Pancreas (tissue), 10 donors: ENCODE results near the gene VAT1. TPM values are rescaled to one million over a fixed set of nuclear protein-coding genes. Genes with fewer than 3 reads are reported as not detected.

Experiments
- ATAC-seq, 4 donors: fragments of 200-7000 bp; cut with Tn5 transposase; one replicate each; pipeline versions ENCODE4 v1.8.0 to v1.9.1; 2020; ENCODE audit warnings: mild to moderate bottlenecking in 4 of 4, moderate library complexity in 4 of 4
- DNase-seq, 6 donors: peaks; one replicate each; pipeline ENCODE4 v3.0.0-alpha.2; 2020
- FAIRE-seq: peaks from 2 replicates; lab custom pipeline; 2012; peaks lifted over from hg19 to GRCh38; lab: Jason Lieb, UNC
- H3K27ac ChIP-seq, 4 donors: fragments of 200-600 bp; sonication (generic); 1 replicate in 3 of 4; 2 replicates in 1 of 4; pipeline versions ENCODE4 v1.5.0 to v1.8.0; 2020
- H3K27me3 ChIP-seq, 4 donors: fragments of 200-600 bp; one replicate each; pipeline ENCODE4 v1.8.0; 2021
- H3K36me3 ChIP-seq, 3 donors: fragments of 200-600 bp; sonication (generic) in 1 of 3; one replicate each; pipeline versions ENCODE4 v1.5.0 to v1.8.0; 2020 to 2021
- H3K4me1 ChIP-seq, 3 donors: fragments of 200-600 bp; one replicate each; pipeline ENCODE4 v1.8.0; 2021
- H3K4me3 ChIP-seq, 4 donors: fragments of 200-600 bp; sonication (generic) in 2 of 4; one replicate each; pipeline versions ENCODE4 v1.5.0 to v1.8.0; 2020 to 2021
- H3K9me3 ChIP-seq, 4 donors: fragments of 200-600 bp; one replicate each; pipeline ENCODE4 v1.8.0; 2021
- WGBS, 2 donors: extraction: QIAGEN DNeasy Blood & Tissue Kit; methylation state at CpG; one replicate each; pipeline ENCODE4 v1.1.7; 2013; 5-methylcytosine and 5-hydroxymethylcytosine counted together
- intact Hi-C, 3 donors: fragments of 100-400 bp; cut with DNase I; formaldehyde crosslinking; loops; one replicate each; pipeline versions ENCODE4 v1.11.1 to v1.14.2; 2022
- polyA plus RNA-seq, 2 donors: library from polyadenylated mRNA; stranded (reverse); fragments of 200-250 nt; gene quantifications; one replicate each; pipeline ENCODE4 v1.2.3, GENCODE V29; 2013
- total RNA-seq, 6 donors: library from RNA; stranded (reverse); fragmentation: NEBNext Ultra II Directional in 4 of 6; extraction: Animal tissue kit (Norgen Biotek cat#: 25700) in 4 of 6; gene quantifications; one replicate each; pipeline versions ENCODE4 v1.2.1 to v1.2.4, GENCODE V29; 2021 to 2023
- TF ChIP-seq, protein P1 (sequence below), 4 donors: fragments of 200-600 bp; sonication (generic) in 3 of 4; IDR thresholded peaks; one replicate each; pipeline versions ENCODE4 v1.5.0 to v1.8.0; 2021; ENCODE audit warnings: antibody characterized with exemption in 4 of 4
- donor health status: healthy with polysubstance abuse.
- donor health status: DM: no; HTN: no; CAD: no; lungs with moderate emphysema.
- donor health status: DM: no; HTN: no; CAD: no.
- donor health status: control.
- donor health status: control.
- donor health status: Bipolar disorder and iron deficiency.
- donor health status: DM: yes; HTN: yes; CAD: no.
- donor health status: DM: no; HTN: no; CAD: no.
- donor health status: DM: no; HTN: no; CAD: no.
- donor health status: DM: yes; HTN: yes; CAD: no.

VAT1 gene
- total and polyA plus RNA-seq, 8 donors, result 47.9 to 132 (median 77.1) TPM

DNA sequence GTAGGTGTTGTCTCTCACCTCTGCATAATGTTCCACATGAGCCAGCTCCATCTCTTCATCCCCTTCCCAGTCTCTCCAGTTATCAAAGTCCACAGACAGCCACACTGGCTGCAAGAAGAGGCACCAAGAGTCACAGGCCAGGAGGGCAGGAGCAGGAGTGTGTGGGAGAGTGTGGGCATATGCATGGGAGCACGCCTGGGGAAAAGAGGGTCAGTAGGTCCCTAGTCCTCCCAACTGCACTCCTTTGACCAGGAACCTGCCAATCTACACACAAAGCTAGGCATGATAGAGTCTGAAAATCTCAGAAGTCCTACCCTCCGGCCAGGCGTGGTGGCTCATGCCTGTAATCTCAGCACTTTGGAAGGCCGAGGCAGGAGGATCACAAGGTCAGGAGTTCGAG is 50.6 kb downstream of the VAT1 start:
- H3K27ac ChIP-seq, result no peak overlapping the region
- H3K27me3 ChIP-seq, result no peaks in the 10 kb centered on the region
- TF ChIP-seq, protein P1, sequence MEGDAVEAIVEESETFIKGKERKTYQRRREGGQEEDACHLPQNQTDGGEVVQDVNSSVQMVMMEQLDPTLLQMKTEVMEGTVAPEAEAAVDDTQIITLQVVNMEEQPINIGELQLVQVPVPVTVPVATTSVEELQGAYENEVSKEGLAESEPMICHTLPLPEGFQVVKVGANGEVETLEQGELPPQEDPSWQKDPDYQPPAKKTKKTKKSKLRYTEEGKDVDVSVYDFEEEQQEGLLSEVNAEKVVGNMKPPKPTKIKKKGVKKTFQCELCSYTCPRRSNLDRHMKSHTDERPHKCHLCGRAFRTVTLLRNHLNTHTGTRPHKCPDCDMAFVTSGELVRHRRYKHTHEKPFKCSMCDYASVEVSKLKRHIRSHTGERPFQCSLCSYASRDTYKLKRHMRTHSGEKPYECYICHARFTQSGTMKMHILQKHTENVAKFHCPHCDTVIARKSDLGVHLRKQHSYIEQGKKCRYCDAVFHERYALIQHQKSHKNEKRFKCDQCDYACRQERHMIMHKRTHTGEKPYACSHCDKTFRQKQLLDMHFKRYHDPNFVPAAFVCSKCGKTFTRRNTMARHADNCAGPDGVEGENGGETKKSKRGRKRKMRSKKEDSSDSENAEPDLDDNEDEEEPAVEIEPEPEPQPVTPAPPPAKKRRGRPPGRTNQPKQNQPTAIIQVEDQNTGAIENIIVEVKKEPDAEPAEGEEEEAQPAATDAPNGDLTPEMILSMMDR (IDR thresholded peaks at IDR 0.05), result no peak
- H3K4me1 ChIP-seq, result no peaks in the 10 kb centered on the region
- intact Hi-C loops, result no loop called here
- WGBS, 2 donors, result 74 to 83% methylated on average over 5 of the region's 5 CpGs
- no peaks in the 10 kb centered on the region for H3K36me3 ChIP-seq
- ATAC-seq (no peak), FAIRE-seq (no peak), DNase-seq (no peak)
- no peak overlapping the region for H3K4me3 ChIP-seq
- no peaks in the 10 kb centered on the region for H3K9me3 ChIP-seq

DNA sequence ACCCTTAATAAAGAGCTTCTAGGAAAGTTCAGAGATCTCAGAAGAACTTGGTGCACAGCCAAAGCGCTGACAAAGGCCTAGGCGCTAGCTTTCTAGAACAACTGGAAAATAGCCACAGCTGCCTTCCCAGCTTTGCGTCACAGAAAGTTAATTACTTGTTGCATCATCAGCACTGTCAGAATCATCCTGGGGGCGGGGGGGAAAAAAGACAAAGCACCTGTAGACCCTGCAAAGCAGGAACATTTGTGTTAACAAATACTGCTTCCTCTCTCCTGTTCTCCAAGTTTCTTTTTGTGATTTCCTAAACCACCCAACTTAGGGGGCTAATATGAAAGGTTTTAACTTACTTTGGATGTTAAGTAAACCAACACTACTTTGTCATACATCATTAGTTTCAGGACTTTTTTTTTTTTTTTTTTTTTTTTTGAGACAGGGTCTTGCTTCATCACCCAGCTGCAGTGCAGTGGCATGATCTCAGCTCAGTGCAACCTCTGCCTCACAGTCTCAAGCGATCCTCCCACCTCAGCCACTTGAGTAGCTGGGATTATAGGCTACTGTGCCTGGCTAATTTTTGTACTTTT is 53.1 kb downstream of the VAT1 start:
- 39 to 40% methylated on average over 5 of the region's 5 CpGs for WGBS, 2 donors
- no peaks in the 10 kb centered on the region for H3K27me3 ChIP-seq
- DNase-seq (no peak), FAIRE-seq (no peak), ATAC-seq (no peak)
- H3K27ac ChIP-seq, result no peak overlapping the region
- no peaks in the 10 kb centered on the region for H3K4me1 ChIP-seq
- TF ChIP-seq, protein P1 (IDR thresholded peaks at IDR 0.05), result no peak
- H3K36me3 ChIP-seq, result no peaks in the 10 kb centered on the region
- intact Hi-C loops, result no loop called here
- H3K4me3 ChIP-seq, result no peak overlapping the region
- no peaks in the 10 kb centered on the region for H3K9me3 ChIP-seq

GRCh38 chr17:42967925-42968324 is 54.3 kb downstream of the VAT1 start:
- WGBS, 2 donors, result 57 to 70% methylated on average over 1 of the region's 1 CpG
- H3K9me3 ChIP-seq, result no peaks in the 10 kb centered on the region
- FAIRE-seq (no peak), ATAC-seq (no peak), DNase-seq (no peak)
- no peak overlapping the region for H3K4me3 ChIP-seq
- TF ChIP-seq, protein P1 (IDR thresholded peaks at IDR 0.05), result no peak
- H3K27ac ChIP-seq, result no peak overlapping the region
- H3K36me3 ChIP-seq, result no peaks in the 10 kb centered on the region
- intact Hi-C loops, result no loop called here
- H3K27me3 ChIP-seq, result no peaks in the 10 kb centered on the region
- H3K4me1 ChIP-seq, result peaks cover 0 to 6% (median 5%) of the 10 kb centered on the region in 3 donors

Other genes with a start within 250 kb of the VAT1 start
- 10 to 100 TPM; 18.1 to 30.7 (median 26.0) TPM for gene VPS25, start 248.9 kb downstream of the VAT1 start, total RNA-seq
- gene VPS25, start 248.9 kb downstream of the VAT1 start, polyA plus RNA-seq, result 10 to 100 TPM; 24.6 to 46.9 TPM
- under 1 TPM; 0.19 to 0.87 (median 0.51) TPM for gene WNK4, start 241.8 kb downstream of the VAT1 start, total RNA-seq
- gene WNK4, start 241.8 kb downstream of the VAT1 start, polyA plus RNA-seq, result 1 to 10 TPM; 1.1 to 4.7 TPM
- gene COA3, start 223.7 kb downstream of the VAT1 start, total RNA-seq, result 10 to 100 TPM; 48.1 to 73.6 (median 64.7) TPM
- 100 to 1,000 TPM; 107 to 130 TPM for gene COA3, start 223.7 kb downstream of the VAT1 start, polyA plus RNA-seq
- gene CNTD1, start 223.5 kb downstream of the VAT1 start, total RNA-seq, result under 1 TPM; 0.13 to 0.78 (median 0.55) TPM
- gene CNTD1, start 223.5 kb downstream of the VAT1 start, polyA plus RNA-seq, result under 1 TPM; 0.19 to 0.47 TPM
- gene BECN1, start 198.1 kb downstream of the VAT1 start, total RNA-seq, result 10 to 100 TPM; 35.2 to 49.7 (median 44.6) TPM
- 10 to 100 TPM; 20.1 to 38.9 TPM for gene BECN1, start 198.1 kb downstream of the VAT1 start, polyA plus RNA-seq
- 10 to 100 TPM; 25.8 to 51.6 (median 45.0) TPM for gene PSME3, start 189.0 kb downstream of the VAT1 start, total RNA-seq
- 10 to 100 TPM; 17.8 to 27.7 TPM for gene PSME3, start 189.0 kb downstream of the VAT1 start, polyA plus RNA-seq
- gene AOC2, start 177.8 kb downstream of the VAT1 start, total RNA-seq, result 1 to 10 TPM in 1 of 6 donors, under 1 TPM in 5; 0.37 to 1.7 (median 0.56) TPM
- gene AOC2, start 177.8 kb downstream of the VAT1 start, polyA plus RNA-seq, result under 1 TPM; 0.77 to 0.87 TPM
- 1 to 10 TPM; 1.9 to 9.5 (median 5.8) TPM for gene AOC3, start 171.2 kb downstream of the VAT1 start, total RNA-seq
- 10 to 100 TPM in 1 of 2 donors, 1 to 10 TPM in 1; 6.2 to 11.3 TPM for gene AOC3, start 171.2 kb downstream of the VAT1 start, polyA plus RNA-seq
- under 1 TPM in 4 of 6 donors, not detected in 2; 0.17 to 0.72 (median 0.23) TPM for gene G6PC1, start 121.6 kb downstream of the VAT1 start, total RNA-seq
- under 1 TPM; 0.08 to 0.42 TPM for gene G6PC1, start 121.6 kb downstream of the VAT1 start, polyA plus RNA-seq
- 10 to 100 TPM; 20.4 to 31.5 (median 25.1) TPM for gene AARSD1, start 57.9 kb downstream of the VAT1 start, total RNA-seq
- gene AARSD1, start 57.9 kb downstream of the VAT1 start, polyA plus RNA-seq, result 10 to 100 TPM; 75.3 to 89.1 TPM
- under 1 TPM; 0.12 to 0.41 (median 0.23) TPM for gene PTGES3L, start 42.3 kb downstream of the VAT1 start, total RNA-seq
- 1 to 10 TPM in 1 of 2 donors, under 1 TPM in 1; 0.53 to 1.0 TPM for gene PTGES3L, start 42.3 kb downstream of the VAT1 start, polyA plus RNA-seq
- 10 to 100 TPM in 1 of 6 donors, 1 to 10 TPM in 5; 6.3 to 12.1 (median 7.9) TPM for gene RUNDC1, start 41.8 kb downstream of the VAT1 start, total RNA-seq
- 1 to 10 TPM; 9.1 to 9.6 TPM for gene RUNDC1, start 41.8 kb downstream of the VAT1 start, polyA plus RNA-seq
- gene RPL27, start 24.0 kb downstream of the VAT1 start, total RNA-seq, result 100 to 1,000 TPM; 284 to 613 (median 489) TPM
- 1,000 to 10,000 TPM; 1,179 to 1,185 TPM for gene RPL27, start 24.0 kb downstream of the VAT1 start, polyA plus RNA-seq
- gene IFI35, start 15.6 kb downstream of the VAT1 start, total RNA-seq, result 10 to 100 TPM in 2 of 6 donors, 1 to 10 TPM in 4; 6.0 to 19.9 (median 7.7) TPM
- gene IFI35, start 15.6 kb downstream of the VAT1 start, polyA plus RNA-seq, result 10 to 100 TPM; 20.2 to 23.9 TPM
- gene RND2, start 2.8 kb upstream of the VAT1 start, total RNA-seq, result under 1 TPM; 0.22 to 0.71 (median 0.57) TPM
- gene RND2, start 2.8 kb upstream of the VAT1 start, polyA plus RNA-seq, result 1 to 10 TPM in 1 of 2 donors, under 1 TPM in 1; 0.46 to 1.1 TPM
- gene BRCA1, start 103.0 kb upstream of the VAT1 start, total RNA-seq, result 1 to 10 TPM; 1.1 to 4.6 (median 2.5) TPM
- 1 to 10 TPM; 1.4 to 2.6 TPM for gene BRCA1, start 103.0 kb upstream of the VAT1 start, polyA plus RNA-seq
- gene NBR1, start 148.8 kb upstream of the VAT1 start, total RNA-seq, result 10 to 100 TPM; 26.0 to 54.0 (median 33.7) TPM
- 10 to 100 TPM; 15.5 to 27.4 TPM for gene NBR1, start 148.8 kb upstream of the VAT1 start, polyA plus RNA-seq
- gene TMEM106A, start 189.5 kb upstream of the VAT1 start, total RNA-seq, result 1 to 10 TPM; 2.6 to 7.9 (median 4.4) TPM
- 1 to 10 TPM; 1.4 to 6.8 TPM for gene TMEM106A, start 189.5 kb upstream of the VAT1 start, polyA plus RNA-seq
- gene CCDC200, start 206.2 kb upstream of the VAT1 start, total RNA-seq, result under 1 TPM in 1 of 6 donors, not detected in 5; 0.51 TPM
- under 1 TPM; 0.26 to 0.80 TPM for gene CCDC200, start 206.2 kb upstream of the VAT1 start, polyA plus RNA-seq
- gene RNU2-1, start 211.6 kb upstream of the VAT1 start, total RNA-seq, result 1,000 to 10,000 TPM in 5 of 6 donors, 100 to 1,000 TPM in 1; 653 to 5,015 (median 2,487) TPM
- gene RNU2-1, start 211.6 kb upstream of the VAT1 start, polyA plus RNA-seq, result not detected